Measurements from ENCODE around the gene MEGF9.
A peak's percentile ranks its signal among the peaks of the same experiment; 100 is the strongest.

The MEGF9 gene

GRCh38 chr9:120627073-120627472 is 87.2 kb downstream of the MEGF9 start:
- TF ChIP-seq, protein P1, sequence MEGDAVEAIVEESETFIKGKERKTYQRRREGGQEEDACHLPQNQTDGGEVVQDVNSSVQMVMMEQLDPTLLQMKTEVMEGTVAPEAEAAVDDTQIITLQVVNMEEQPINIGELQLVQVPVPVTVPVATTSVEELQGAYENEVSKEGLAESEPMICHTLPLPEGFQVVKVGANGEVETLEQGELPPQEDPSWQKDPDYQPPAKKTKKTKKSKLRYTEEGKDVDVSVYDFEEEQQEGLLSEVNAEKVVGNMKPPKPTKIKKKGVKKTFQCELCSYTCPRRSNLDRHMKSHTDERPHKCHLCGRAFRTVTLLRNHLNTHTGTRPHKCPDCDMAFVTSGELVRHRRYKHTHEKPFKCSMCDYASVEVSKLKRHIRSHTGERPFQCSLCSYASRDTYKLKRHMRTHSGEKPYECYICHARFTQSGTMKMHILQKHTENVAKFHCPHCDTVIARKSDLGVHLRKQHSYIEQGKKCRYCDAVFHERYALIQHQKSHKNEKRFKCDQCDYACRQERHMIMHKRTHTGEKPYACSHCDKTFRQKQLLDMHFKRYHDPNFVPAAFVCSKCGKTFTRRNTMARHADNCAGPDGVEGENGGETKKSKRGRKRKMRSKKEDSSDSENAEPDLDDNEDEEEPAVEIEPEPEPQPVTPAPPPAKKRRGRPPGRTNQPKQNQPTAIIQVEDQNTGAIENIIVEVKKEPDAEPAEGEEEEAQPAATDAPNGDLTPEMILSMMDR (IDR thresholded peaks at IDR 0.05; ENCODE audit: low read depth, low read length, missing control alignments), result no peak
- no peak for DNase-seq (ENCODE audit: low read depth)

GRCh38 chr9:120626512-120626911 is 87.8 kb downstream of the MEGF9 start:
- DNase-seq (ENCODE audit: low read depth), result no peak
- no peak overlapping the region for H3K4me3 ChIP-seq (ENCODE audit: low read depth, low read length)
- TF ChIP-seq, protein P1 (IDR thresholded peaks at IDR 0.05; ENCODE audit: low read depth, low read length, missing control alignments), result no peak

More at GRCh38 chr9:120627073-120627472, 87.2 kb downstream of the MEGF9 start:
- H3K4me3 ChIP-seq (ENCODE audit: low read depth, low read length), result no peak overlapping the region

GRCh38 chr9:120625222-120625621 is 89.0 kb downstream of the MEGF9 start:
- TF ChIP-seq, protein P1 (IDR thresholded peaks at IDR 0.05; ENCODE audit: low read depth, low read length, missing control alignments), result no peak
- H3K4me3 ChIP-seq (ENCODE audit: low read depth, low read length), result no peak overlapping the region
- DNase-seq (ENCODE audit: low read depth), result no peak

- TF ChIP-seq, protein P1 (IDR thresholded peaks at IDR 0.05; ENCODE audit: low read depth, low read length, missing control alignments), result no peak
- DNase-seq (ENCODE audit: low read depth), result no peak
- no peak overlapping the region for H3K4me3 ChIP-seq (ENCODE audit: low read depth, low read length)
These were observed 91.5 kb downstream of the MEGF9 start for GRCh38 chr9:120622790-120623189.

DNA sequence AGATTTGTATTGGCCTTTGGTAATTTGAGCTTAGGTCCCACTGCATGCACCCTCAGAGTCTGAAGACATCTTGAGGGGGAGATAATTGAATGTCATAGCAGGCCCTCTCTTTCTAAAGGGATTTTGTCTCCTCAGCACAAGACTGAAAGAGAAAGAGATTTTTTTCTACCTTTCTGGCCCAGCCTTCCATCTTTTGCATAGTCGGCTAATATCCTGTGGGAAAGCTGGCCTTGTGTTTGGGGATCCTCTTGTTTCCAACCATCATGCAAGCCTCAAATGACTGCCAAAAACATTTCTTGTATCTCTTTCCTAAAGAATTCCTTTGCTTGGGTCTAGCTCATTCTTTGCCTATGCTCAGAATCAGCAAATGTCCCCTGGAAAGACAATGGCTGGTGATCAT is 92.3 kb downstream of the MEGF9 start:
- TF ChIP-seq, protein P1 (IDR thresholded peaks at IDR 0.05; ENCODE audit: low read depth, low read length, missing control alignments), result no peak

DNA sequence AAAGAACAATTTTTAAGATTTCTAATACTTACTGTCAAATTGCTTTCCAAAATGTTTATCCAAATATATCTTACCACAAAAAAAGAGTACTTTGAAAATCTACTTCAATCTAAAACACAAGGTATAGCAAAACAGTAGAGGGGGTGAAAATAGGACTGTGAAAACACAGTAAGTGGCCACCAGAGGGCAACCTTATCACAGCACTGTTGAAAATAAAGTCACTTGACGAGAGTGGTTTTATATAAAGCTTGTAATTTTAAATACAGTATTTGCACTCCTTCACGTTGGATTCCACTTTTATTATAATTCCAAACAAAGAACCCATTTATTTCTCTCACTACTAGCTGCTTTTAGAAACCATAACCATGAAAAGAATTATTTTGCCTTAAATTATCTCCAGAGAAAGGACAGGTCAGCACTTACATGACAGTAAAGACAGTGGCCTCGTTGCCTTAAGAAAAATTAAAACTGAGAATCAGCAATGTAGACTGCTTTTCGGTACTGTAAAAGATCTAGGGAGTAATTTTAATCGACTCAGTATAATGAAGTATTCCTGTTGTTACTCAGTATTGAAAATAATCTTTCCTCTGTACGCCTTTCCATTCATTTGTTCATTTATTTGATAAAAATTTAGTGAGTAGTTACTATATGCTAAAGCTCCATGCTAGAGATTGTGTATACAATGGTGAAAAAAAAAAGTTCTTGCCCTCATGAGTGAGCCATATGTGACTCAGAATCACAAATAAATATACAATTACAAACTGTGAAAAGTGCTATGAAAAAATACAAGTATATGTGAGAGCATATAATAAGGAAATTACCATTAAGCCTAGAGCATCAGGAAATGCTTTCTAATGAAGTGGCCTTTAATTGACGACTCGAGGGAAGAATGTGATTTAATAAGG is 94.3 kb downstream of the MEGF9 start:
- peak; percentile 27 for DNase-seq (ENCODE audit: low read depth)
- no peak overlapping the region for H3K4me3 ChIP-seq (ENCODE audit: low read depth, low read length)
- TF ChIP-seq, protein P1 (IDR thresholded peaks at IDR 0.05; ENCODE audit: low read depth, low read length, missing control alignments), result peak; percentile 67

More for the DNA sequence above, 92.3 kb downstream of the MEGF9 start:
- H3K4me3 ChIP-seq (ENCODE audit: low read depth, low read length), result no peak overlapping the region
- no peak for DNase-seq (ENCODE audit: low read depth)

Data from GM12864 (cell line).